Measurements from ENCODE around the gene NPBWR2.
A peak's percentile ranks its signal among the peaks of the same experiment; 100 is the strongest.

NPBWR2 gene

DNA sequence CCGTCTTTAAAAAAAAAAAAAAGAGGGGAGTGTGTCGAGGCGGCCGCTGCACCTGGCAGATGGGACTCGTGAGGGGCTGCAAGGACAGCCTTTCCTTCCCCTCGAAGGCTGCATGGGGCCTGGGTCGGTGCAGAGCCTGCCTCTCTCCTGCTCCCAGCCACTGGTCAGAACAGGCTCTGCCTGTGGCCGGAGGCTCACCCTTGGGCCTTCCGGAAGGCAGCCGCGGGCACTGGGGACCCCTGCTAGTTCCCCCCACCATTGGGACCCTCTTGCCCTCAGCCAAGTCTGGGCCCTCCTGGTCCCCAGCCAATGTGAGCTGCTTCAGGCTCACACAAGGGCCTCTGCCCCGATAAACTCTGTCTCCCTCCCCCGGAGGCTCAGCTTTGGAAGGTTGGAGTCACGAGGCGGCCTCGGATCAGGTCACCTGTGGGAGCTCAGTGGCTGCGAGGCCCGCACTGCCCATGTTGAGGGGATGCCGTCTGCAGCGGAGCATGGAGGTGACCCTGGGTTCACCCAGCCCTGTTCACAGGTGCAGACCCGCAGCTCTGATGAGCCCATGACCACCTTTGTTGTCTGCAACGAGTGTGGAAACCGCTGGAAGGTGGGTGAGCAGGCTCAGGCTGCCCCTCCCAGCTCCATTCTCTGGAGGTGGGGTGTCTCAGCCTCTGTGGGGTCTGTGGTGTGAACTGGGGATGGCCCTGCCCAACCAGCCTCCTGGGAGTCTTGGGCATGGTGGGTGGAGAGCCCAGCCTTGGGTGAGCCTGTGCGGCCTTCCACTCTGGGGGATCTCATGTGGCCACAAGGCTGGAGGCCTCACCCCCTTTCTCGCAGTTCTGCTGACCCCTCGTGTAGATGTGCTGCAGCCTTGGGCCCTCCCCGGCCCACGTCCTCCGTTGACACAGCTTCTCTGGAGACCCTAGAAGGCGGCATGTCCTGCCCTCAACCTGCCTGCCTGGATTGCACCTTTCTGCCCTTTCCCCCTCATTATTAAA is 35.7 kb downstream of the NPBWR2 start:
- DNase-seq, result no peak

DNA sequence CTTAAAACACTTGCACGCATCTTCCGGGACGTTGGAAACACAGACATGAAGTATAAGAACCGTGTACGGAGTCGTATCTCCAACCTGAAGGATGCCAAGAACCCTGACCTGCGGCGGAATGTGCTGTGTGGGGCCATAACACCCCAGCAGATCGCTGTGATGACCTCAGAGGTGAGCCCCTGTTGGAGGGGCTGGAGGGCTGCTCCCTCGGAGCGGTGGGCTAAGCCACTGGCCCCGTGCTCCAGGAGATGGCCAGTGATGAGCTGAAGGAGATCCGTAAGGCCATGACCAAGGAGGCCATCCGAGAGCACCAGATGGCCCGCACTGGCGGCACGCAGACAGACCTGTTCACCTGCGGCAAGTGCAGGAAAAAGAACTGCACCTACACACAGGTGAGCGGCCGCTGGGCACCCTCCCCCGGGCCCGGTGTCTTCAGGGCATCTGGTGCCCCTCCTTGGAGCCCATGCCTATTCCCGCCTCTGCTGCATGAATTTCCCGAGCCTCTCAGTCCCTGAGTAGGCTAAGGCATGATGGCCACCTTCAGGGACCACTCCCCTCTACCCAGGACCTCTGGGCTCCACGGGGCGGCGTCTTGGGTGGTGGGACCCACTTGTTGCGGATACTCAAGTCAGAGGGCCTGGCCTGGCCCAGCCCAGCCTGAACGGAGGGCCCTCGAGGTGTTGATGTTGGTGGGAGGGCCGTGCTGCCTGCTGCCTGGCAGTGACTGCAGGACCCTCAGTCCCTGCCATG is 36.9 kb downstream of the NPBWR2 start:
- DNase-seq, result no peak

DNA sequence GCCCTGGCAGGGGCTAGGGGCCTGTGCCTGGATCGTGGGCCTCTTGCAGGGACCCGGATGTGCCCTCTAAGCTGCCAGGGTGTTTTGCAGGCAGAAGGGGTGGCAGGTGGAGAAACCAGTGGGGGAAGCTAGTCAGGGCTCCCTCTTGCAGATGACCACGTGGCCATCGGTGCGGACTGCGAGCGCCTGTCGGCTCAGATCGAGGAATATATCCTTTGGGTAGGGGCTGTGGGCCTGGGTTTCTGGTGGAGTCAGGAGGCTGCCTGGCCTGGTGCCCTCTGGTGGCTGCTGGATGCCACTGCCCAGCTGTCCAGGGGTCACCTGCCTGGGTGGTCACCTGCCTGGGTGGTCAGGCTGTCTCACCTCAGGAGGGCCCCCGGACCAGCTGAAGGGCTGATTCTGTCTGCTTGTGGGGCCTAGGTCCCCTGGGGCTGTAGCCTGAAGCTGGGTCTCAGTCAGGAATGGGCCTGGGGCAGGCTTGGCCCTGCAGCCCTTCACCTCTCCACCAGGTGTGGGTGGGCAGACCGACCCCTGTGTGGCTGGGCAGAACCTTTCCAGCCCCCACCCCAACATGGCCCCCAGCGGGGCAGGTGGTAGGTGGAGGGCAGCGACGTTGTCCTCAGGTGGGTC is 37.6 kb downstream of the NPBWR2 start:
- peak; percentile 82 for DNase-seq

DNA sequence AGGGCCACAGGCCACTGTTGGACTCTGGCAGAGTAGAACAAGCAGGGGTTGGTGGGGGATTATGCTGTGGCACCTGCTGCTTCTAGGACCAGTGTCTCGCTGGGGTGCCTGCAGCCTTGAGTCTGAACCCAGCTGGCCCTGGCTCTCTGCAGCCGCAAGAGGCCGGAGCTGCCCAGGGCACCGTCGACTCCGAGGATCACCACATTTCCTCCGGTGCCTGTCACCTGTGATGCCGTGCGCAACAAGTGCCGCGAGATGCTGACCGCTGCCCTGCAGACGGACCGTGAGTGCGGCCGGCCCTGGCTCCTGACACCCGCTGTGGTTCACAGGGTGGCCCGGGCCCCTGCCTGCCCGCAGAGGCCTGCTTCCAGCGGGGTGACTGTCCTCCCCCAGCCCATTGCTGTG is 38.2 kb downstream of the NPBWR2 start:
- no peak for DNase-seq

DNA sequence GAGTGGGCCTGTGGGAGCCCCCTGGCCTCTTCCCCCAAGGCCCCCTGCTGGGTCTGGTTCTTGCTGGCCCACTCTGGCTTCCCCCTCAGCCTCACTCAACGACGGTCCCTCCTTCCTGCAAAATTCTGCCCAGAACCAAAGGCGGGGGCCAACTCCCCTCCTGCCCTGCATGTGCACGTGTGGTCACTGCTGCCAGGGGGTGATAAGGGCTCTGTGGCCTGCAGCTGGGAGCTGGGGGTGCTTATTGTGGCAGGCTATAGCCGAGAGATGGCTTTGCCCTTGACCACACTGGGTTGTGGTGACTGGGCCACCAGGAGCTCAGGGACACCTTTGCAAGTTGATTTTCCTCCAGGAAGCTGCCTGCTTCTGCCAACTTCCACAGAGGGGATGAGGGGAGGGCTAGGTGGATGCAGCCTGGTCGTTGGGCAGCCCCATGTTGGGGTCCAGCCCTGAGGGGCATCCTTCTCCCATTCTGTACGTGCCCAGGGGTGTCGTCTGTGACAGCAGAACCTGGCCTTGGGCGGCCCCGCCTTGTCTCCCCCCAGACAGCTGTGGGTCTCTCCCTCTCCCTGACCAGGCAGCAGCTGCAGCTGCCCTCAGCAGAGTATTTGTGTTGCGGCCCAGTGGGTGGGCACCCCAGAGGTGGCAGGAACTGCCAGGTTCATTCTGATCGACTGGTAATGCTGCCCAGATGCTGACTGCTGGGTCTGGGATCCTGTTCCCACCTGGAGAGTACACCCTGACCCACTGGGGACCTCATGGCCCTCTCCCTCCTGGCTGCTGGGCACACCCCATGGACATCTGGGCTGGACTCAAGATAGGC is 38.8 kb downstream of the NPBWR2 start:
- no peak for DNase-seq

DNA sequence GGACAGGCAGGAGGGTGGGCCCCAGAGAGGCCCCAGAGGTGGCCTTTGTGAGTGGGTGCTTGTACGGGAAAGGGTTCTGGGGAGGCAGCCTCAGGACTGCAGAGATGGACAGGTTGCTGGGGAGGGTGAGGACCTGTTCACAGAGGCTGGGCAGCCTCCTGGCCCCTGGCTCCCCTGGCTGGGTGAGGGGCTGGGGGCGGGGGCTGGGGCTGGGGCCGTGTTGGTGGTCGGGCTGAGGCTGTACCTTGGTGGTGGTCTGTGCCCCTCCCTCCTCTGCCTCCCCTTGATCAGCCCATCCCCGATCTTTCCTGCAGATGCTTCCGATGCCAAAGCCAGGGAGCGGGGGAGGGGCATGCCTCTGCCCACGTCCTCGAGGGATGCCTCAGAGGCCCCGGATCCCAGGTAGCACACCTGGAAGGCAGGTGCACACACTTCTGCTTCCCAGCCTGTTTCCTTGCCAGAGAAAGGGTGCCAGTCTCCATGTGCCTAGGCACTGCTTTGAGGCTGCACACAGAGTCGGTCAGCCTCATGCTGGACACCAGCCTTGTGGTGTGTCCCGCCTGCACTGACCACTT is 39.5 kb downstream of the NPBWR2 start:
- no peak for DNase-seq

DNA sequence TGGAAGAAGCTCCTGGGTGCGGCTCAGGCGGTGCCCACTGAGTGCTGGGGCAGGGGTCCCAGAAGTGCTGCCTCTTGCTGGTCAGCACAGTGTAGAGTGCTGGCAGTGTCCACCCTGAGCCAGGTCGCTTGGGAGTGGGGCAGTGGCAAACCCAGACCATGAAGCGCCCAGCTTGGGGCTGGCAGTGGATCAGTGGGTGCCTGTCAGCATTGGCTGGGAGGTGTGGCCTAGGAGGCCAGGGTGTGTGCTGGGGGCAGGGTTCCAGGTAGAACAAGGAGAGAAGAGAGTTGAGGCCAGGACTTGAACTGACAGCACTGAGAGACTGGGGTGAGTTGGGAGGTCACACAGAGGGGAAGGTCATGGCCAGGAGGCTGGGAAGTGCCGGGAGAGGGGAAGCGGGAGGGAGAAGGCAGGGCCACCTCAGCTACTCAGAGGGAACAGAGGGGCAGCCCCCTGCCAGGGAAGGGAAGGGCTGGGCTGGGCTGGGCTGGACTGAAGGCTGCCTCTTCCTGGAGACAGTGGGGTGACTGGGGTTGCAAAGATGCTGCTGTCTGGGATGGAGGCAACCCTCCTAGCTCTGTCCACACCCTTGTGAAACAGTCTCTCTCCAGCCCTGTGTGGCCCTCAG is 40.2 kb downstream of the NPBWR2 start:
- DNase-seq, result no peak

DNA sequence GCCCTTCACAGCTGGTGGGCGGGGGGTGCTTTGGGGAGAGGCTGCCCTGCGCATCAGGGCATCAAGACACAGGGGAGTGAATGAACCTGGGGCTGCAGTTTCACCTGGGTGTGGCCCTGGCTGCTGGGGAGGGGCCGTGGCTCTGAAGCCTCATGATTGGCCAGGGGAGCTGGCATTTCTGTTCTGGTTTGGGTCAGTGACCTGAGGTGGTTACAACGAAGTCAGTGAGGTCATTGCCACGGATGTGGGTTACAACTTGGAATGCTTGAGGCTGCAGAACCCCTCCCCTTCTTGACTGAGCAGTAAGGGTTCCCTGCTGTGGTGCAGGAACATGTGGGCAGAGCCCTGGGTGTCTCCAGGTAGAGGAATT is 41.4 kb downstream of the NPBWR2 start:
- DNase-seq, result peak; percentile 87

DNA sequence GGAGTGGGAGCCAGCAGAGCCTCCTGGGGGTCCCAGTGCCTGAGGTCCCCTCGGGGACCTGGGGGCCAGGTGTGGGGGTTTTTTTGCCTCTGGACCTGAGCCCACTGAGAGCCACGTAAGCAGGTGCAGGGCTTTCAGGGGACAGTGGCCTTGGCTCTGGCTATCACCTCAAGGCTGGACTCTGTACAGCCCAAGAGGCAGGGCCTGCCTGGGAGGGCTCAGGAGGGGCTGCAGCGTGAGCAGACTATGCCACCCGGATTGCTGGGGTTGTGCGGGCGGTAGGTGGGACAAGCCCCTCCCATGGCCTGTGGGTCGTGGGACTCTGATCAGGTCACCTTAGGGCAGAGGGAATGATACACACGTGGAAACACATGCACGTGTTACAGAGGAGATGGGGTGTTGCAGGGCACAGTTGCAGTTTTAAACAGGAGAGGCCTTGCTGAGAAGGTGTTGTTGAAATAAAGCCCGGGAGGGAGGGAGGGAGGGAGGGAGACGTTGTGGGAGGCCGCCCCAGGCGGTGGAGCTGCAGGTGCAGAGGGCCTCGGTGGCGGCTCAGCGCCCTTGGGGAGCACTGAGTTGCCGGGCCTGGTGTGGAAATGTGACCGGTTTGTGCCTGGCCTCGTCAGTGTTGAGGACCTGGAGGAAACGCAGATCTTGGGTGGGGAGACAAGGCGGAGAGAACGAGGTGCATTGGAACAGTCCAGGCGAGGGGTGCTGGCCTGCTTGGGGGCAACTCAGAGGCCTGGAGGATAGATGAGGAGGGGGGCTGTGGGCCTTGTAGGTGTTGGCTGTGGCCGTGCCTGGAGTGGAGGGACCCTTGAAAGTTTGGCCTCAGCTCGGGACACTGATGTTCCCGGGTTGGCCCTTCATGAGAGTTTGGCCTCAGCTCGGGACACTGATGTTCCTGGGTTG is 42.0 kb downstream of the NPBWR2 start:
- DNase-seq, result no peak

DNA sequence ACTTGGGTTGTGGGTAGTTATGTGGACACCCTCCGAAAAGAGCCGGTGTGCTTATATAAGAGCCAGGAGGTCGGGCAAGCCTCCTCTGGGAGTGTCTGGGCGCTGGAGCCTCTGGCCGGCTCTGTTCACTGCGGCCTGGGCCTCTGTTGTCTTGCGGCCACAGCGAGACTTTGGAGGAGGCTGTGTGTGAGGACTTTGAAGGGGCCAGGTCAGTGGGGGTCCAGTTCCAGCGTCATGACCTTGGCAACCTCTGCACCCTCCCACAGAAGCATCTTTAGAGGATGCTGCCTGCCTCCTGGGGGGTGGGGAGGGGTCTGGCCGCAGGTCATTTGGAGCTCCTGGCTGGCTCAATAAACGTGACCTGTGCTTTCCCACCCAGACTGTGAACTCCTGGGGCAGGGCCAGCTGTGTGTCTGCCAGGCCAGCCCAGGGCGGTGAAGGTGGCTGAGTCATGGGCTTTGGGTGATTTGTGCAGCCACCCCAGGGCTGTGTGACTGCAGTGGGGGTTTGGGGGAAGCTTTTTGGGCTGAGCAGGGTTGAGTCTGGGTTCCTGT is 43.1 kb downstream of the NPBWR2 start:
- no peak for DNase-seq

DNA sequence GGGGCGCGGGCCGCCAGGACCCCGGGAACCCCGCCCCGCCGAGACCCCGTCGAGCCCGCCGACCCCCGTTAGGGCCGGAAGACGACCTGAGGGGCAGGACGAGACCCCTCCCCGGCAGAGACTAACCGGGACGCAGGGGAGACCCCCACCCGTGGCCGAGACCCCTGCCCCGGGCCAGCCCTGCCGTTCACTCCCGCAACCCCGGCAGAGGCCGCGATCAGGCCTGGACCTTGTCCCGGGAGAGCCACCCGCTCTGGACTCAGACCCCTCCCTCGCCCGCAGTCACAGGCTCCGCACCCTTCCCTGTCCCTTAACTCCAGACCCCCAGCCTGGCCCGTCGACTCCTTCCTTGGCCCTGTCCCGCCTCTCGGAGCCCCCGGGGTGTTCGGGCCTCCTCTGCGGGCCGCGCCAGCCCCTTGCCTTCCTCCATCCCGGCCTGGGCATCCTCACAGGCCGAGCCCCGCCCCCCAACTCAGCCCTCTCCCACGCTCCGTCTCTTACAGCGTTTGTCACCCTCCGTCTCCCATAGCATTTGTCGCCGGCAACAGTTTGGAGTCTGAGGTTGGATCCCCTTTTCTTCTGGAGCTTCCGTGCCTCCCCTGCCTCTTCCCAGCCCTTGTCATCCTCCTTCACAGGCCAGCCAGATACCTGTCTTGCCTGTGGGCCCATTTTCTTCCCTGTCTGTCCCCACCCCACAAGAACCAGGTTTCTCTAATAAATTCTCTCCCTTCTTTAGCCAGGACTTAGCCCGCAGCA is 43.8 kb downstream of the NPBWR2 start:
- no peak for DNase-seq

DNA sequence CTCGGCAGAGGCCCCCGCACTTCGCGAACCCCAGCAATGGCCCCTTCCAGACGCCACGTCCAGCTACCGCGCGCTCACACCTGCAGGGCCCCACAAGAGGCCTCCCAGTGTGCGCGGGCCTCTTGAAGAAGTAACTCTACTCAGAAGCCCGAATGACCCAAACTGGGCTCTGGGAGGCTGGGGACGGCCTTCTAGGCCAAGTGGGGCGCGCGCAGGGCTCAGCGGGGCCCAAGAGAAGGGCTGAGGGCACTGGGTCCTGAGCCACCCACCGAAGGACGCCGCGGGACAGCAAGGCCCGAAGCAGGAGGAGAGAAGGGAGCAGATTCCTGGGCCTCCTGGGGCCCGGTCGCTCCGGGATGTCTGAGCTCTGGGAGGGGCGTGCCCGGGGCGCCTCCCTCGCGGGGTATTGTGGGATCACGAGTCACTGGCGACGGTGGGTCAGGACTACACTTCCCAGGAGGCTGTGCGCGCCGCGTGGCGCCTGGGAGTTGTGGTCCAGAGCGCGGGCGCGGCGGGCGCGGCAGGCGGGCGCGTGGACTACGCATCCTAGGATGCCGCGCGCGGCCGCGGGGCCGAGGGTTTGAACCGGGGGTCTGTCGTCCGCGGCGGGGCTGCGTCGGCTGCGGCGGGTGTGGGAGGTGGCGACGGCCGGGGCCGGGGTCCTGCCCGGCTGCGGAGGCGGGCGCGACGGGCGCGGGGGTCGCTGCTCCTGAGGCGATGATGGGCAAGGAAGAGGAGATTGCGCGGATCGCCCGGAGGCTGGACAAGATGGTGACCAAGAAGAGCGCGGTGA is 44.6 kb downstream of the NPBWR2 start, which contains the start of gene TCEA2:
Gene TCEA2 (plus strand): TSS at position 603 of the 793 bp plus-strand sequence. CDS start 115 bp downstream, at position 718.
- peak; percentile 97 for DNase-seq

DNA sequence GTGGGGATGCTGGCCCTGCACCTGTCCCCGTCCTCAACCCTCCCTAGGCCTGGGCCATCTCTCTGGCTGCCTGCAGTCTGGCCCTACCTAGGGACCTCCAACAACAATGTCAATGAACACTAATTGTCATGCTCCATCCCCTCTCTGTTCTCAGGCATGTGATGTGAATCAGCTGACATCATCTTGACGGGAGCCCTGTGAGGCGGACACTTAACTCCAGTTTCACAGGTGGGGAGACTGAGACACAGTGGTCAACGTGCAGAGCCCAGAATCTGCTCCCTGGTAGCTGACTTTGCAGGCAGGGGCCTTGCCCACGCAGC is 45.1 kb downstream of the NPBWR2 start:
- DNase-seq, result no peak

DNA sequence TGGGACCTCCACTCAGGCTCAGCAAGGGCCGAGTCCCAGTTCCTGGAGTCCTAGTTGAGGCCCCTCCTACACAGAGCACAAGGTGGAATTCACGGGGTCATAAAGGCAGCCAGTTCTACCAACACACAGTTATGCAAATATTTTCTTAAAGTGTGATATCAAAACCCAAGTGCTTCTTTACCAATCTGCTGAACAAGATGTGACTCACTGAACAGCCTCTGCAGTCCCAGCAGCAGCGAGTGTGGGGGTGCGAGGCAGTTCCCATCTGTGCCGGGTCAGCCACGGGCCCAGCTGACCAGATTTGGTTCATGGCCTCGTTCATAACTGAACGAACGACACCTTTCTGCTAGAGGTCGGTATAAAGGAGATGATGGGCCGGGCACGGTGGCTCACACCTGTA is 48.8 kb downstream of the NPBWR2 start:
- no peak for DNase-seq

DNA sequence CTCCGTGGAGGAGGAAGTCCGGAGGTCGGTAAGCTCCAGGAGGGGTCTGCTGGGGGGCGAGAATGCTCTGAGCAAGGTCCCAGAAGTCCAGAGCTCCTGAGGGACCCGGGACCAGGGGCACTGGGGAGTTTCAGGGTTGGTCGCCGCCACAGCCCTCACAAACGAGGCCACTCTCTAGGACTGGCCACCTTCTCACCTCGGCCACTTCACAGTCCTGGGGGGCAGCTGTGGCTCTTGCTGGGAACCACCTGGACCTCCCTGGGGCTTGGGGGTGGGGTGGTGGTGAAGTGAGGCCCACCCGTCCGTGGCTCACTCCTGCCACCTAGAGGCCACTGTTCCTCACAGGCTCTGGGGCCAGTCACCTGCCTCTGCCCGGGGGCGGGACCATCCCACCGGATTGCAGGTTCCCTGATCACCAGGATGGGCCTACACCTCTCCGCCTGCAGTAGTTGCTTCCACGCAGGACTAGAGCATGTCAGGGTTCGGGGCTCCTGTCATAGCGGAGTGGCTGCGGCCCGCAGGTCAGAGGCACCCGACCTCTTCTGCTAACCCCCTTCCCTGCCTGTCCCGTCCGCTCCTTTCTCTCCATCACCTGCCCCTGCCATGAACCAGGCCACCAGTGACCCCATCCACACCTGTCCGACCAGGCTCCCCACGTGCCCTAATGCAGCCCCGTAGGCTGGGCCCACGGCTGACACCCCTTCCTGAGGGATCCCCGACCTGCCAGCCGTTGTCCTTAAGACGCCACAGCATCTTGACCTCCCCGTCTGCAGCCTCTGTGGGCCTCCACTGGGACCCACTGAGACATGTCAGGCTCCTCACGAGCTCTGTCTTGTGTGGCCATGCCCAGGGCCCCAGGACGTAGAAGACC is 49.5 kb downstream of the NPBWR2 start:
- DNase-seq, result peak; percentile 89

DNA sequence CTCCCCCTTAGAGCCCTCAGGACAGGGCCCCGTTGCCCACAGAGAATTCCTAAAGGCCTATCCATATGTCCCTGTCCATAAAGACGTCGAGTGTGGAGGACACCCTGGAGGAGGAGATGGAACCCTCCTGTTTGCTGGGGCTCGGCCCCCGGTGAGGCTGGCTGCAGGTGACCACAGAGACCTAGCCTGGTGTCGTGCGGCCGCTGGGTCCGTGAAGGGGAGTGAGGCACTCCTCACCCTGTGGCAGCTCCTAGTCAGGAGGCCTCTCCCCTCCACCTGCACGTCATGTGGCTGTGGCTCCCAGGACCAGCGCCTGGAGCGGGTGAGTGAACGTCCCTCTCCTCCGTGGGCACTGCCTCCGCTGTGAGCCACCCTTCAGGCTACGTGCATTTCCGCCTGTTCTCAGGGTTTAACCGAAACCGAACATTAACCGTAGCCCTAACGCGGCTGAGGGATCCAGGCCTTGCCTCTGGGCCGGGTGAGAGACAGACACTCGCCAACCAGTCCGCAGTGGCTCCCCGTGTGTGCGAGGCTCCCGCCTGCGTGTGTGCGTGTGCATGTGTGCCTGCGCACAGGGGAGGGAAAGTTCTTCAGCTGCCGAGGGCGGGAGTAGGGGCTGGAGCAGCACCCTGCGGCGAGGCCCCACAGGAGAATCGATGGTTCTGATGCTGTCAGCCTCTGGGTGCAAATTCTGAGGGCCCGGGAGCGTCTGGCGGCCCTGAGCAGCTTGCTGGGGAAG is 50.3 kb downstream of the NPBWR2 start:
- DNase-seq, result no peak

DNA sequence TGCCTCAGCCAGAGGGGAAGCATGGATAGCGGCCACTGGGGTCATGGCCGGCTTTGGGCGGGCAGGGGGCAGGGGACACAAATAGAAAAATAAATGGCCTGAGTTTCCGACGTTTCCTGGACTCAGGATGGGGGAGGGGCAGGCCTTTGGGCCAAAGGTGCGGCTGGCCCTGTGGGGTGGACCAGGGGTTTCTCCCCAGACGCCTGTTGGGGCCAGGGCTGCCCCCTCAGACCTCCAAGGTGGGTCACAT is 50.8 kb downstream of the NPBWR2 start:
- DNase-seq, result no peak

Data from islet precursor cell (in vitro differentiated cells).